Measurements from ENCODE around the gene METTL26. TPM values are rescaled to one million over a fixed set of nuclear protein-coding genes. Genes with fewer than 3 reads are reported as not detected.

The METTL26 gene
- total and polyA plus RNA-seq, 9 of the 15 experiments (the other 6 are each of a cell fraction or from before 2014, with no cell fraction given) = 7.3 to 262 (median 80.9) TPM

DNA sequence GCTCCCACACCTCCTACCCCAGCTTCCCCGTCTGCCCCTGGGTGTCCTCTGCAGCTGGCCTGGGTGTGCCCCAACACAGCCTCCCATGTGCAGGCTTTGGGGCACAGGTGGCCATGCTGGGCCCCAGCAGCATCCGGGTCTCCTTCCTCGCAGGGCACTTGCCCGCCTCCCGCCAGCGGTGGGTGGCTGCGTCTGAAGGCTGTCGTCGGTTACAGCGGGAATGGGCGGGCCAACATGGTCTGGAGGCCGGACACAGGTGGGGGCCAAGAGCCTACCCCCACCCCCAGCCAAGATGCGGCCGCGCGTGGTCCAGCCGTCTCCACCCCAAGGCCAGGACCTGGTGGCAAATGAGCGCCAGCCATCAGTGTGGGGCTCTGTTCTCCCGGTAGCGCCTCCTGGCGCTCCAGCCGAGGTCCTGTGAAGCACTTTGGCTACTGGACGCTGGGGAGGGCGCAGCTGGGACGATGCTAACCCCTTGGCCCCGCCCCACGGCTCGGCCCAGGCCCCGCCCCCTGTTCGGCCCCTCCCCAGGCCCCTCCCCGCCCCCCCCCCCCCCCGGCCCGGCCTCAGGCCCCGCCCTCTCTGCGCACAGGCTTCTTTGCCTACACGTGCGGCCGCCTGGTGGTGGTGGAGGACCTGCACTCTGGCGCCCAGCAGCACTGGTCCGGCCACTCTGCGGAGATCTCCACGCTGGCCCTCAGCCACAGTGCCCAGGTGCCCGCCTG is 24.5 kb upstream of the METTL26 start (continued):
- TF ChIP-seq, protein P1, sequence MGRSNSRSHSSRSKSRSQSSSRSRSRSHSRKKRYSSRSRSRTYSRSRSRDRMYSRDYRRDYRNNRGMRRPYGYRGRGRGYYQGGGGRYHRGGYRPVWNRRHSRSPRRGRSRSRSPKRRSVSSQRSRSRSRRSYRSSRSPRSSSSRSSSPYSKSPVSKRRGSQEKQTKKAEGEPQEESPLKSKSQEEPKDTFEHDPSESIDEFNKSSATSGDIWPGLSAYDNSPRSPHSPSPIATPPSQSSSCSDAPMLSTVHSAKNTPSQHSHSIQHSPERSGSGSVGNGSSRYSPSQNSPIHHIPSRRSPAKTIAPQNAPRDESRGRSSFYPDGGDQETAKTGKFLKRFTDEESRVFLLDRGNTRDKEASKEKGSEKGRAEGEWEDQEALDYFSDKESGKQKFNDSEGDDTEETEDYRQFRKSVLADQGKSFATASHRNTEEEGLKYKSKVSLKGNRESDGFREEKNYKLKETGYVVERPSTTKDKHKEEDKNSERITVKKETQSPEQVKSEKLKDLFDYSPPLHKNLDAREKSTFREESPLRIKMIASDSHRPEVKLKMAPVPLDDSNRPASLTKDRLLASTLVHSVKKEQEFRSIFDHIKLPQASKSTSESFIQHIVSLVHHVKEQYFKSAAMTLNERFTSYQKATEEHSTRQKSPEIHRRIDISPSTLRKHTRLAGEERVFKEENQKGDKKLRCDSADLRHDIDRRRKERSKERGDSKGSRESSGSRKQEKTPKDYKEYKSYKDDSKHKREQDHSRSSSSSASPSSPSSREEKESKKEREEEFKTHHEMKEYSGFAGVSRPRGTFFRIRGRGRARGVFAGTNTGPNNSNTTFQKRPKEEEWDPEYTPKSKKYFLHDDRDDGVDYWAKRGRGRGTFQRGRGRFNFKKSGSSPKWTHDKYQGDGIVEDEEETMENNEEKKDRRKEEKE (IDR thresholded peaks at IDR 0.05; ENCODE audit: borderline replicate concordance in 1 of 2, control insufficient read depth in 1 of 2, low read depth in 2 of 2, low read length in 1 of 2) = 0 out of 4 replicates have a peak, but pooled peaks of 1 of the 2 experiments have one; percentile 19
- no peak for TF ChIP-seq NUFIP1 (IDR thresholded peaks at IDR 0.05; ENCODE audit: partially characterized antibody)
- no peak for TF ChIP-seq ZBED1 (IDR thresholded peaks at IDR 0.05)
- no peak for TF ChIP-seq SMARCA5 (IDR thresholded peaks at IDR 0.05)
- peak; percentile 80 for TF ChIP-seq SP1 (CRISPR knock-in tag; IDR thresholded peaks at IDR 0.05)
- no peak for TF ChIP-seq ETV5 (CRISPR knock-in tag; IDR thresholded peaks at IDR 0.05; ENCODE audit: low read depth)
- TF ChIP-seq NRF1 (conservative IDR thresholded peaks at IDR 0.05 in 1 of 2, IDR thresholded peaks at IDR 0.05 in 1 of 2) = peak; percentile 15 to 26; a peak in 2 of 4 replicates
- no peak for TF ChIP-seq CHD4 (IDR thresholded peaks at IDR 0.05; ENCODE audit: insufficient read depth, insufficient replicate concordance, low read depth, low read length, poor library complexity, severe bottlenecking)
- no peak for TF ChIP-seq RAD51 (IDR thresholded peaks at IDR 0.05; ENCODE audit: borderline replicate concordance, low read depth)
- TF ChIP-seq HMGN3 (IDR thresholded peaks at IDR 0.05; ENCODE audit: borderline replicate concordance, extremely low read depth, insufficient read length, low read depth, low read length) = peak; percentile 54
- TF ChIP-seq, protein P2, sequence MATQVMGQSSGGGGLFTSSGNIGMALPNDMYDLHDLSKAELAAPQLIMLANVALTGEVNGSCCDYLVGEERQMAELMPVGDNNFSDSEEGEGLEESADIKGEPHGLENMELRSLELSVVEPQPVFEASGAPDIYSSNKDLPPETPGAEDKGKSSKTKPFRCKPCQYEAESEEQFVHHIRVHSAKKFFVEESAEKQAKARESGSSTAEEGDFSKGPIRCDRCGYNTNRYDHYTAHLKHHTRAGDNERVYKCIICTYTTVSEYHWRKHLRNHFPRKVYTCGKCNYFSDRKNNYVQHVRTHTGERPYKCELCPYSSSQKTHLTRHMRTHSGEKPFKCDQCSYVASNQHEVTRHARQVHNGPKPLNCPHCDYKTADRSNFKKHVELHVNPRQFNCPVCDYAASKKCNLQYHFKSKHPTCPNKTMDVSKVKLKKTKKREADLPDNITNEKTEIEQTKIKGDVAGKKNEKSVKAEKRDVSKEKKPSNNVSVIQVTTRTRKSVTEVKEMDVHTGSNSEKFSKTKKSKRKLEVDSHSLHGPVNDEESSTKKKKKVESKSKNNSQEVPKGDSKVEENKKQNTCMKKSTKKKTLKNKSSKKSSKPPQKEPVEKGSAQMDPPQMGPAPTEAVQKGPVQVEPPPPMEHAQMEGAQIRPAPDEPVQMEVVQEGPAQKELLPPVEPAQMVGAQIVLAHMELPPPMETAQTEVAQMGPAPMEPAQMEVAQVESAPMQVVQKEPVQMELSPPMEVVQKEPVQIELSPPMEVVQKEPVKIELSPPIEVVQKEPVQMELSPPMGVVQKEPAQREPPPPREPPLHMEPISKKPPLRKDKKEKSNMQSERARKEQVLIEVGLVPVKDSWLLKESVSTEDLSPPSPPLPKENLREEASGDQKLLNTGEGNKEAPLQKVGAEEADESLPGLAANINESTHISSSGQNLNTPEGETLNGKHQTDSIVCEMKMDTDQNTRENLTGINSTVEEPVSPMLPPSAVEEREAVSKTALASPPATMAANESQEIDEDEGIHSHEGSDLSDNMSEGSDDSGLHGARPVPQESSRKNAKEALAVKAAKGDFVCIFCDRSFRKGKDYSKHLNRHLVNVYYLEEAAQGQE (IDR thresholded peaks at IDR 0.05; ENCODE audit: borderline replicate concordance) = peak; percentile 56; the same call in 1 of the 2 replicates
- TF ChIP-seq, protein P2 (CRISPR knock-in tag; IDR thresholded peaks at IDR 0.05; ENCODE audit: low read depth) = no peak
- TF ChIP-seq, protein P3, sequence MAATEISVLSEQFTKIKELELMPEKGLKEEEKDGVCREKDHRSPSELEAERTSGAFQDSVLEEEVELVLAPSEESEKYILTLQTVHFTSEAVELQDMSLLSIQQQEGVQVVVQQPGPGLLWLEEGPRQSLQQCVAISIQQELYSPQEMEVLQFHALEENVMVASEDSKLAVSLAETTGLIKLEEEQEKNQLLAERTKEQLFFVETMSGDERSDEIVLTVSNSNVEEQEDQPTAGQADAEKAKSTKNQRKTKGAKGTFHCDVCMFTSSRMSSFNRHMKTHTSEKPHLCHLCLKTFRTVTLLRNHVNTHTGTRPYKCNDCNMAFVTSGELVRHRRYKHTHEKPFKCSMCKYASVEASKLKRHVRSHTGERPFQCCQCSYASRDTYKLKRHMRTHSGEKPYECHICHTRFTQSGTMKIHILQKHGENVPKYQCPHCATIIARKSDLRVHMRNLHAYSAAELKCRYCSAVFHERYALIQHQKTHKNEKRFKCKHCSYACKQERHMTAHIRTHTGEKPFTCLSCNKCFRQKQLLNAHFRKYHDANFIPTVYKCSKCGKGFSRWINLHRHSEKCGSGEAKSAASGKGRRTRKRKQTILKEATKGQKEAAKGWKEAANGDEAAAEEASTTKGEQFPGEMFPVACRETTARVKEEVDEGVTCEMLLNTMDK (IDR thresholded peaks at IDR 0.05; ENCODE audit: borderline replicate concordance, insufficient read depth, low read depth, low read length, poor library complexity, severe bottlenecking) = peak; percentile 90
- TF ChIP-seq ZNF24 (IDR thresholded peaks at IDR 0.05) = no peak
